Measurements from ENCODE around the gene TMTC1.

Gene TMTC1

GRCh38 chr12:29778531-29778930 is 5.2 kb downstream of the TMTC1 start:
- Histone ChIP-seq H2AK5ac (ENCODE audit: low read length, severe bottlenecking) (no peak overlapping the region), H3K27ac (ENCODE audit: low read length, poor library complexity, severe bottlenecking) (no peak overlapping the region), H2AFZ (ENCODE audit: low read depth, low read length) (no peak overlapping the region), H3K4me3 (ENCODE audit: insufficient read depth in 1 of 2, low read depth in 1 of 2, low read length in 2 of 2) (no peak overlapping the region), H3K79me1 (replicated peaks; ENCODE audit: low read length, poor library complexity, severe bottlenecking) (no peaks in the 10 kb centered on the region), H3K23ac (ENCODE audit: low read length in 2 of 2) (no peak overlapping the region), H3K14ac (ENCODE audit: low read length in 2 of 2) (no peak overlapping the region), H3K4me2 (ENCODE audit: low read length, poor library complexity, severe bottlenecking) (no peak overlapping the region), H3K27me3 (ENCODE audit: control insufficient read depth in 1 of 2, insufficient read depth in 1 of 2, low read length in 2 of 2) (peaks cover 0 to 7% of the 10 kb centered on the region in 2 experiments), H4K8ac (ENCODE audit: low read length) (no peak overlapping the region), H3K36me3 (ENCODE audit: control insufficient read depth in 1 of 2, insufficient read depth in 2 of 2, low read depth in 1 of 2, low read length in 2 of 2) (no peaks in the 10 kb centered on the region), H2BK15ac (ENCODE audit: low read depth, poor library complexity, severe bottlenecking) (no peak overlapping the region), H2BK5ac (ENCODE audit: low read depth, low read length, poor library complexity, severe bottlenecking) (no peak overlapping the region), H3K18ac (ENCODE audit: low read depth in 1 of 2, low read length in 2 of 2) (no peak overlapping the region), H3K4me1 (ENCODE audit: control insufficient read depth, insufficient read depth, low read depth, low read length) (peaks cover 7% of the 10 kb centered on the region), H2BK12ac (ENCODE audit: low read length in 2 of 2) (no peak overlapping the region), H4K91ac (ENCODE audit: low read length) (no peak overlapping the region), H3K9ac (ENCODE audit: low read length) (no peak overlapping the region), H3K4ac (ENCODE audit: low read depth in 1 of 2, low read length in 2 of 2) (no peak overlapping the region), H2BK120ac (ENCODE audit: low read depth, low read length) (no peak overlapping the region), H3K9me3 (ENCODE audit: control insufficient read depth, low read length) (no peaks in the 10 kb centered on the region)
- no peak for DNase-seq

GRCh38 chr12:29773076-29773475 is 10.7 kb downstream of the TMTC1 start:
- Histone ChIP-seq H3K4me1 (ENCODE audit: control insufficient read depth, insufficient read depth, low read depth, low read length) (no peaks in the 10 kb centered on the region), H2BK120ac (ENCODE audit: low read depth, low read length) (no peak overlapping the region), H2BK12ac (ENCODE audit: low read length in 2 of 2) (no peak overlapping the region), H3K9me3 (ENCODE audit: control insufficient read depth, low read length) (no peaks in the 10 kb centered on the region), H3K27ac (ENCODE audit: low read length, poor library complexity, severe bottlenecking) (no peak overlapping the region), H2AFZ (ENCODE audit: low read depth, low read length) (no peak overlapping the region), H3K27me3 (ENCODE audit: control insufficient read depth in 1 of 2, insufficient read depth in 1 of 2, low read length in 2 of 2) (no peaks in the 10 kb centered on the region), H3K79me1 (replicated peaks; ENCODE audit: low read length, poor library complexity, severe bottlenecking) (no peaks in the 10 kb centered on the region), H2BK5ac (ENCODE audit: low read depth, low read length, poor library complexity, severe bottlenecking) (no peak overlapping the region), H3K23ac (ENCODE audit: low read length in 2 of 2) (no peak overlapping the region), H2BK15ac (ENCODE audit: low read depth, poor library complexity, severe bottlenecking) (no peak overlapping the region), H3K9ac (ENCODE audit: low read length) (no peak overlapping the region), H4K8ac (ENCODE audit: low read length) (no peak overlapping the region), H3K4ac (ENCODE audit: low read depth in 1 of 2, low read length in 2 of 2) (no peak overlapping the region), H3K4me2 (ENCODE audit: low read length, poor library complexity, severe bottlenecking) (no peak overlapping the region), H3K4me3 (ENCODE audit: insufficient read depth in 1 of 2, low read depth in 1 of 2, low read length in 2 of 2) (no peak overlapping the region), H2AK5ac (ENCODE audit: low read length, severe bottlenecking) (no peak overlapping the region), H3K36me3 (ENCODE audit: control insufficient read depth in 1 of 2, insufficient read depth in 2 of 2, low read depth in 1 of 2, low read length in 2 of 2) (no peaks in the 10 kb centered on the region), H3K18ac (ENCODE audit: low read depth in 1 of 2, low read length in 2 of 2) (no peak overlapping the region), H3K14ac (ENCODE audit: low read length in 2 of 2) (no peak overlapping the region), H4K91ac (ENCODE audit: low read length) (no peak overlapping the region)
- WGBS = 100% methylated on average over 1 of the region's 2 CpGs
- no peak for DNase-seq

- DNase-seq = no peak
- Histone ChIP-seq H3K4me3 (ENCODE audit: insufficient read depth in 1 of 2, low read depth in 1 of 2, low read length in 2 of 2) (no peak overlapping the region), H3K4ac (ENCODE audit: low read depth in 1 of 2, low read length in 2 of 2) (no peak overlapping the region), H3K27me3 (ENCODE audit: control insufficient read depth in 1 of 2, insufficient read depth in 1 of 2, low read length in 2 of 2) (no peaks in the 10 kb centered on the region), H3K9ac (ENCODE audit: low read length) (no peak overlapping the region), H2BK120ac (ENCODE audit: low read depth, low read length) (no peak overlapping the region), H3K79me1 (replicated peaks; ENCODE audit: low read length, poor library complexity, severe bottlenecking) (no peaks in the 10 kb centered on the region), H3K18ac (ENCODE audit: low read depth in 1 of 2, low read length in 2 of 2) (no peak overlapping the region), H2BK5ac (ENCODE audit: low read depth, low read length, poor library complexity, severe bottlenecking) (no peak overlapping the region), H3K4me2 (ENCODE audit: low read length, poor library complexity, severe bottlenecking) (no peak overlapping the region), H3K27ac (ENCODE audit: low read length, poor library complexity, severe bottlenecking) (no peak overlapping the region), H2BK15ac (ENCODE audit: low read depth, poor library complexity, severe bottlenecking) (no peak overlapping the region), H4K8ac (ENCODE audit: low read length) (no peak overlapping the region), H3K9me3 (ENCODE audit: control insufficient read depth, low read length) (no peaks in the 10 kb centered on the region), H2AFZ (ENCODE audit: low read depth, low read length) (no peak overlapping the region), H3K23ac (ENCODE audit: low read length in 2 of 2) (no peak overlapping the region), H4K91ac (ENCODE audit: low read length) (no peak overlapping the region), H3K4me1 (ENCODE audit: control insufficient read depth, insufficient read depth, low read depth, low read length) (no peaks in the 10 kb centered on the region), H3K36me3 (ENCODE audit: control insufficient read depth in 1 of 2, insufficient read depth in 2 of 2, low read depth in 1 of 2, low read length in 2 of 2) (no peaks in the 10 kb centered on the region), H2BK12ac (ENCODE audit: low read length in 2 of 2) (no peak overlapping the region), H3K14ac (ENCODE audit: low read length in 2 of 2) (no peak overlapping the region), H2AK5ac (ENCODE audit: low read length, severe bottlenecking) (no peak overlapping the region)
These were observed 12.0 kb downstream of the TMTC1 start for GRCh38 chr12:29771786-29772185.

GRCh38 chr12:29771165-29771564 is 12.6 kb downstream of the TMTC1 start:
- Histone ChIP-seq H3K4ac (ENCODE audit: low read depth in 1 of 2, low read length in 2 of 2) (no peak overlapping the region), H3K18ac (ENCODE audit: low read depth in 1 of 2, low read length in 2 of 2) (no peak overlapping the region), H2BK12ac (ENCODE audit: low read length in 2 of 2) (no peak overlapping the region), H2BK120ac (ENCODE audit: low read depth, low read length) (no peak overlapping the region), H4K91ac (ENCODE audit: low read length) (no peak overlapping the region), H3K4me3 (ENCODE audit: insufficient read depth in 1 of 2, low read depth in 1 of 2, low read length in 2 of 2) (no peak overlapping the region), H2AK5ac (ENCODE audit: low read length, severe bottlenecking) (no peak overlapping the region), H4K8ac (ENCODE audit: low read length) (no peak overlapping the region), H3K27ac (ENCODE audit: low read length, poor library complexity, severe bottlenecking) (no peak overlapping the region), H2BK15ac (ENCODE audit: low read depth, poor library complexity, severe bottlenecking) (no peak overlapping the region), H3K23ac (ENCODE audit: low read length in 2 of 2) (no peak overlapping the region), H2AFZ (ENCODE audit: low read depth, low read length) (no peak overlapping the region), H2BK5ac (ENCODE audit: low read depth, low read length, poor library complexity, severe bottlenecking) (no peak overlapping the region), H3K4me1 (ENCODE audit: control insufficient read depth, insufficient read depth, low read depth, low read length) (no peaks in the 10 kb centered on the region), H3K27me3 (ENCODE audit: control insufficient read depth in 1 of 2, insufficient read depth in 1 of 2, low read length in 2 of 2) (no peaks in the 10 kb centered on the region), H3K36me3 (ENCODE audit: control insufficient read depth in 1 of 2, insufficient read depth in 2 of 2, low read depth in 1 of 2, low read length in 2 of 2) (peaks cover 0 to 6% of the 10 kb centered on the region in 2 experiments), H3K9me3 (ENCODE audit: control insufficient read depth, low read length) (no peaks in the 10 kb centered on the region), H3K79me1 (replicated peaks; ENCODE audit: low read length, poor library complexity, severe bottlenecking) (no peaks in the 10 kb centered on the region), H3K4me2 (ENCODE audit: low read length, poor library complexity, severe bottlenecking) (no peak overlapping the region), H3K14ac (ENCODE audit: low read length in 2 of 2) (no peak overlapping the region), H3K9ac (ENCODE audit: low read length) (no peak overlapping the region)
- DNase-seq = no peak
- 94% methylated on average over 2 of the region's 3 CpGs for WGBS

Data from mesenchymal stem cell (in vitro differentiated cells and primary cell).